Measurements from ENCODE around the gene LTBP1. TPM values are rescaled to one million over a fixed set of nuclear protein-coding genes. Genes with fewer than 3 reads are reported as not detected.

Gene LTBP1
- polyA plus RNA-seq, 3 donors: 1.3 to 8.8 (median 7.0) TPM

GRCh38 chr2:33241072-33241471 is 294.3 kb downstream of the LTBP1 start:
- no peak overlapping the region for H3K27ac ChIP-seq (ENCODE audit: low read depth, low read length)
- 49 to 69% (median 58%) methylated on average over 5 of the region's 5 CpGs for WGBS, 3 donors

GRCh38 chr2:33241581-33241980 is 294.8 kb downstream of the LTBP1 start:
- WGBS, 3 donors: 75 to 91% (median 82%) methylated on average over 3 of the region's 3 CpGs
- H3K27ac ChIP-seq (ENCODE audit: low read depth, low read length): no peak overlapping the region

- WGBS, 3 donors: 49 to 65% (median 62%) methylated on average over 1 of the region's 1 CpG
- no peak overlapping the region for H3K27ac ChIP-seq (ENCODE audit: low read depth, low read length)
Measured at GRCh38 chr2:33242845-33243244, 296.1 kb downstream of the LTBP1 start.

GRCh38 chr2:33246432-33246831 is 299.7 kb downstream of the LTBP1 start:
- no peak overlapping the region for H3K27ac ChIP-seq (ENCODE audit: low read depth, low read length)
- 84 to 90% (median 88%) methylated on average over 4 of the region's 4 CpGs for WGBS, 3 donors

GRCh38 chr2:33247365-33247764 is 300.6 kb downstream of the LTBP1 start:
- H3K27ac ChIP-seq (ENCODE audit: low read depth, low read length): no peak overlapping the region
- whole genome bisulfite sequencing, 3 donors: 92 to 100% (median 94%) methylated on average over 1 of the region's 1 CpG

- WGBS, 3 donors: 92 to 94% (median 92%) methylated on average over 5 of the region's 5 CpGs
- no peak overlapping the region for H3K27ac ChIP-seq (ENCODE audit: low read depth, low read length)
Measured at GRCh38 chr2:33250417-33251029, 303.8 kb downstream of the LTBP1 start.

GRCh38 chr2:33256162-33256755 is 309.5 kb downstream of the LTBP1 start:
- H3K27ac ChIP-seq (ENCODE audit: low read depth, low read length): no peak overlapping the region
- 82 to 85% (median 83%) methylated on average over 6 of the region's 6 CpGs for WGBS, 3 donors

- H3K27ac ChIP-seq (ENCODE audit: low read depth, low read length): no peak overlapping the region
- 83 to 89% (median 87%) methylated on average over 4 of the region's 4 CpGs for WGBS, 3 donors
Measured at GRCh38 chr2:33258387-33258786, 311.6 kb downstream of the LTBP1 start.

GRCh38 chr2:33262097-33262496 is 315.3 kb downstream of the LTBP1 start:
- H3K27ac ChIP-seq (ENCODE audit: low read depth, low read length): no peak overlapping the region
- WGBS, 3 donors: 91 to 96% (median 94%) methylated on average over 4 of the region's 4 CpGs

GRCh38 chr2:33264766-33265165 is 318.0 kb downstream of the LTBP1 start:
- no peak overlapping the region for H3K27ac ChIP-seq (ENCODE audit: low read depth, low read length)
- WGBS, 3 donors: 82 to 84% (median 82%) methylated on average over 3 of the region's 3 CpGs

GRCh38 chr2:33265584-33266338 is 319.0 kb downstream of the LTBP1 start:
- no peak overlapping the region for H3K27ac ChIP-seq (ENCODE audit: low read depth, low read length)
- 91 to 95% (median 92%) methylated on average over 5 of the region's 5 CpGs for WGBS, 3 donors

GRCh38 chr2:33266467-33266866 is 319.7 kb downstream of the LTBP1 start:
- WGBS, 3 donors: 95 to 99% (median 95%) methylated on average over 6 of the region's 6 CpGs
- no peak overlapping the region for H3K27ac ChIP-seq (ENCODE audit: low read depth, low read length)

GRCh38 chr2:33267043-33267442 is 320.3 kb downstream of the LTBP1 start:
- 89 to 100% (median 99%) methylated on average over 2 of the region's 2 CpGs for WGBS, 3 donors

GRCh38 chr2:33267756-33268155 is 321.0 kb downstream of the LTBP1 start:
- no peak overlapping the region for H3K27ac ChIP-seq (ENCODE audit: low read depth, low read length)

More at GRCh38 chr2:33267043-33267442, 320.3 kb downstream of the LTBP1 start:
- H3K27ac ChIP-seq (ENCODE audit: low read depth, low read length): no peak overlapping the region

- WGBS, 3 donors: 77% methylated on average over 4 of the region's 4 CpGs
- H3K27ac ChIP-seq (ENCODE audit: low read depth, low read length): no peak overlapping the region
Measured at GRCh38 chr2:33268246-33268831, 321.6 kb downstream of the LTBP1 start.

GRCh38 chr2:33272001-33272400 is 325.2 kb downstream of the LTBP1 start:
- 79 to 95% (median 84%) methylated on average over 4 of the region's 4 CpGs for WGBS, 3 donors
- no peak overlapping the region for H3K27ac ChIP-seq (ENCODE audit: low read depth, low read length)

- 79 to 92% (median 90%) methylated on average over 1 of the region's 1 CpG for WGBS, 3 donors
- no peak overlapping the region for H3K27ac ChIP-seq (ENCODE audit: low read depth, low read length)
Measured at GRCh38 chr2:33273479-33273878, 326.7 kb downstream of the LTBP1 start.

- H3K27ac ChIP-seq (ENCODE audit: low read depth, low read length): no peak overlapping the region
- 95 to 97% (median 95%) methylated on average over 5 of the region's 5 CpGs for WGBS, 3 donors
Measured at GRCh38 chr2:33274524-33274923, 327.8 kb downstream of the LTBP1 start.

GRCh38 chr2:33275689-33276444 is 329.1 kb downstream of the LTBP1 start:
- no peak overlapping the region for H3K27ac ChIP-seq (ENCODE audit: low read depth, low read length)
- 59 to 87% (median 83%) methylated on average over 12 of the region's 12 CpGs for WGBS, 3 donors

Data from adipose tissue (tissue), 3 donors.